NCI-H187 treated with DMSO at 0.1 percent for 48 hours (cell line): ENCODE data around the gene SUSD2.
"Not testable (repeated sequence)": the region's sequence is repeated elsewhere in the genome, so short reads cannot be mapped to it uniquely, and the experiment has no call there.

ENCODE experiments used
- DNase-seq: peaks from one replicate; lab custom pipeline; 2025; lab: John Stamatoyannopoulos, UW

SUSD2 gene, protein sequence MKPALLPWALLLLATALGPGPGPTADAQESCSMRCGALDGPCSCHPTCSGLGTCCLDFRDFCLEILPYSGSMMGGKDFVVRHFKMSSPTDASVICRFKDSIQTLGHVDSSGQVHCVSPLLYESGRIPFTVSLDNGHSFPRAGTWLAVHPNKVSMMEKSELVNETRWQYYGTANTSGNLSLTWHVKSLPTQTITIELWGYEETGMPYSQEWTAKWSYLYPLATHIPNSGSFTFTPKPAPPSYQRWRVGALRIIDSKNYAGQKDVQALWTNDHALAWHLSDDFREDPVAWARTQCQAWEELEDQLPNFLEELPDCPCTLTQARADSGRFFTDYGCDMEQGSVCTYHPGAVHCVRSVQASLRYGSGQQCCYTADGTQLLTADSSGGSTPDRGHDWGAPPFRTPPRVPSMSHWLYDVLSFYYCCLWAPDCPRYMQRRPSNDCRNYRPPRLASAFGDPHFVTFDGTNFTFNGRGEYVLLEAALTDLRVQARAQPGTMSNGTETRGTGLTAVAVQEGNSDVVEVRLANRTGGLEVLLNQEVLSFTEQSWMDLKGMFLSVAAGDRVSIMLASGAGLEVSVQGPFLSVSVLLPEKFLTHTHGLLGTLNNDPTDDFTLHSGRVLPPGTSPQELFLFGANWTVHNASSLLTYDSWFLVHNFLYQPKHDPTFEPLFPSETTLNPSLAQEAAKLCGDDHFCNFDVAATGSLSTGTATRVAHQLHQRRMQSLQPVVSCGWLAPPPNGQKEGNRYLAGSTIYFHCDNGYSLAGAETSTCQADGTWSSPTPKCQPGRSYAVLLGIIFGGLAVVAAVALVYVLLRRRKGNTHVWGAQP

DNA sequence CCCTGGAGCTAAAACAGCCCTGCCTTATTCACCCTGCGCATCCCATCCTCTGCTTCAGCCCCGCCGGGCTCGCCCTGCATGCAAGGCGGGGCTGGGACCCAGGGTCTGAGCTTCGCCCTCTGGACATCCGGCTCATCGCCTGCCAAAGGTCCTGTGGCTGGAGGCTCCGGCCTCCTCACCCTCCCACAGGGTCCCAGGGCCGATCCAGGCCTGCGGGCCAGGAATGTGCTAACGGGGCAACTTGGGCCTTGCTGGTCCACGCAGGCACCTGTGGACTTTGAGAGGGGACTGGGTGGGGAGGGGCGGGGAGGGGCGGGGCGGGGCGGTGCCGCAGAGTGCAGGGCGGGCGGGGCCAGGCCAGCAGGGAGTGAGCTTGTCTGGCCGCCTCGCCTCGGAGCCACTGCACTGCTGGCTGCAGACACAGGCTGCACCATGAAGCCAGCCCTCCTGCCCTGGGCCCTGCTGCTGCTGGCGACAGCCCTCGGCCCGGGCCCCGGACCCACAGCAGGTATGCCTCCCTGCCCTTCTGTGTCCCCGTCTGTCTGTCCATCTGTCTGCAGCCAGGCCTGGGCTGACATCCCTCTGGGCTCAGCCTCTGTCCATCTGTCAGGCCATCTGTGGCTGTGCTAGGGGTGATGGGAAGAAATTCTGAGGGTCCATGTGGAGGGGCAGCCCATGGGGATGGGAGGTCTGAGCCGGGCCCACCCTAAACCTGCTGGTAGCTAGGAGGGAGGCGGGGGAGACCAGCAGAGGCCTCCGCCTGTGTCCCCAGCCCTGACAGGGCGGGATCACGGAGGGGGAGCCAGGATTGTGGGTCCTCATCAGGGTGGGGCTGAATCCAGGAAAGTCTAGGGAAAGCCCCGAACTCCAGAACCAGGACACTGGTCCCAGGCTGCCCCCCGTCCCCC lies at the start of gene SUSD2:
Gene SUSD2, plus strand, starts transcription at position 400 of the 908 bp plus-strand sequence. Its CDS starts 33 bp downstream, at position 433.
- DNase-seq = no peak

DNA sequence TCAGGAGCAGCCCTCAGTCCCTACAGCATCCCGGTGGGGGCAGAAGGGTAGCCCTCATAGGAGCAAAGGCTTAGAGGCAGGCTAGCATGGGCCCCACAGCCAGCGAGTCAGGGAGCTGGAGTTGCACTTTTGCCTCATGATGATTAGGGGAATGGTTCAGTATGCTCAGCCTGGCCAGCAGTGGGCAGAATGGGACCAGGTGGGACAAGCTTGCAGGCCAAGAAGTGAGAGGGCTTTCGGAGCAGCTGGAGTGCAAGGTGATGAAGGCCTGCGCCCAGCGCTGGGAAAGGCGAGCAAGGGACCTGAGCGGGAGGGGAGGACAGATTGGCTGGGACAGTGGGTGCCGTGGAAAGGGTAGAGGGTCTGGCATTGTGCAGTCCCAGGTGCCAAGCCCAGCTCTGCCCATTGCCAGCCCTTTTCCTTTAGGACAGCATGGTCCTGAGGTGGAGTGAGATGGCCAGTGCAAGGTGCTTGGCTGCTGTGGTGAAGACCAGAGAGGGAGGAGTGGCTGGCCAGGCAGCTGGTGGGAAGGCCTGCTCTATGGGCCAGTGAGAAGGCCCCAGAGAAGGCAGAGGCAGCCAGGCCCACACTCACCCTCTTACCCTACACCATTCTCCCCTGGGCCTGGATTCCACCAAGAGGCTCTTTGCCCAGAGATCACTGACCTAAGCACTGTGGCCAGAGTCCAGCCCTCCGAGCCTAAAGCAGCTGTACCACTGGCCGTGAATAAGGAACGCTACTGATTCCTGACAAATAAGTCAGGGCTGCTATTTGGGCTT lies 47.9 kb upstream of the SUSD2 start:
- no peak for DNase-seq

DNA sequence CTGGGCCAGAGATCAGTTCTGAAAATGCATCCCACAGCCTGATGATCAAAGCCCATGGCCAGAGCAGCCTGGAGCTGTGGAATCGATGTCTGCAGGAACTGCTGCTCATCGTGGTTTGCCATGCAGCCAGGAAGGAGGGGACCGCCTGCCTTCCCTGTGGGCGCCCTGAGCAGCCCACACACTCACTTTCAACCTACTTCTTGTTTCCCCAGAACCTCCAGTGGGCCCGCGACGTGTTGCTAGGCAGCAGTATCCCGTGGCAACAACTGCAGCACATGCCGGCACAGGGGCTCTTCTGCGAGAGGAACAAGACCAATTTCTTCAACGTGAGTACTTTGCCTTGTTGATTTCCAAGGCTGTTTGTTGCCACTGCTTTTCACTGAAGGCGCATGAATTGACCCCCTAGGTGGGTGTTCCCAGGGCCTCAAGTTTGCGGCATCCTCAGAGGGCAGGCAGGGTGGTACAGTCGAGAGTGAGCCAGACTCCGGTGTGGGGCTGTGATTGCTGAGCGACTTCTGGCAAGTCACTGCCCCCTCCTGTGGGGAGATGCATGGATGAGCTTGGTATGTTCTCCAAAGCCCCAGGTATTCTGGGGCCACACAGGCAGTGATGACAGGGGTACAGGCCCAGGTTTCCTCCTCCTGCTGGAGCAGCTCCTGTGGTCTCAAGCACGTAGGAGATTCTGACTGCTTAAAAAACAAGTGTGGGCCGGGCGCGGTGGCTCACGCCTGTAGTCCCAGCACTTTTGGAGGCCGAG lies 47.0 kb upstream of the SUSD2 start:
- no peak for DNase-seq

DNA sequence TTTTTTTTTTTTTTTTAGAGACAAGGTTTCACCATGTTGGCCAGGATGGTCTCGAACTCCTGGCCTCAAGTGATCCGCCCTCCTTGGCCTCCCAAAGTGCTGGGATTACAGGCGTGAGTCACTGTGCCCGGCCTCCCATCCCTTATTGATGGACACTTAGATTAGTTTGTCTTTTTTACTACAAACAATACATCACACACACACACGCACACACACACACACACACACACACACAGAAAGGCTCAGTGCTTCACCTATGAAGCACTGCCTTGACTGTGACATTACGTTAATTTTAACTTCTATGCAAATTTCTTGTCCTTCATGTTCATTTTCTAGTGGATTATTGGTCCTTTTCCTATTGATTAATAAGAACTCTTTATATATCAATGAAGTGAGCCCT lies 44.8 kb upstream of the SUSD2 start:
- DNase-seq = not testable (repeated sequence)

DNA sequence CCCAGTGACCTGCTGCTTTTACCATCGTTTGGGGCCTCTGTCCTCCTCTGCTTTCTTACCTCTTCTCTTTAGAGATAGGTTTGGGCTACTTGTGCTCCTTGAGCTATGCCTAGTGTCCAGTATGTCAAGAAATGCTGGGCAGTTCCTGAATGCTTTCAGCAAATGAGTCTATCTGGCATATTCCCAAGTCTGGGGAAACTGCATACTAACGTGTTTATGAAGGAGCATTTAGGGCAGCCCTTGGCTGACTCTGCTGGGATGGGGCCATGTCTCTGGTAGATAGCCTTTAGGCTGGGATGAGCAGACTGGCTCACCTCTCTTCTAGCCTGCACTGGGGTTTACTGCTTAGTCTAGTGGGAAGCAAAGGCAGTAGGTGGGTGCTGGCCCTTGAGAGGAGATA lies 43.7 kb upstream of the SUSD2 start:
- DNase-seq = no peak

DNA sequence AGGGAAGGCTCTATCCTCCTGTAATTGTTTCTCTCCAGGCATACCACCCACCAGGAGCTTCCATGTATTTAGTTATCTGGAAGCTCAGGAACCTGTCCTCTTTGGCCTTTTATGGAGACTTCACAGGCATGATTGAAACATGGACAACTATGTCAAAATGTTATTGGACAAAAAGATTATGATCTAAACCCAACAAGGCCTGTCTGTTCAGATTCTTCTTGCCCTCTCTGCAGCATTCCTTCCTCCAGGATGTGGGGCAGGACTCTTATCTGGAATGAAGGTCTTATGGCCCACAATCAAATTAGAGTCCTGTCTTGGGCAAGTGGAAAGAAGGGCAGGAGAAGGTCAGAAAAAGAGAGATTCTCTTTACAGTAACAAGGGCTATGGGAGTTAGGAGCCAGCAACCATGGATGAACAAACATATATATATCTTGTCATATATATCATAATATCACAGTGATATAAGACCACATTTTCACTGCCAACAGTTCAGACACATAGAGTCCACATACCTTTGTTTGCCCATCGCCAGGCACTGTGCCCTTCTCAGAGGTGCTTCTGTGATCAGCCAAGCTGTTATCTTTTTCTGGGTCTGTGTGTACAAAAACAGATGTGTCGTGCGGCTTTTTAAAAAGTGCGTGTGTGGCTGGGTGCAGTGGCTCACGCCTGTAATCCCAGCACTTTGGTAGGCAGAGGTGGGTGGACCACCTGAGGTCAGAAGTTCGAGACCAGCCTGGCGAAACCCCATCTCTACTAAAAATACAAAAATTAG lies 42.5 kb upstream of the SUSD2 start:
- DNase-seq = no peak

DNA sequence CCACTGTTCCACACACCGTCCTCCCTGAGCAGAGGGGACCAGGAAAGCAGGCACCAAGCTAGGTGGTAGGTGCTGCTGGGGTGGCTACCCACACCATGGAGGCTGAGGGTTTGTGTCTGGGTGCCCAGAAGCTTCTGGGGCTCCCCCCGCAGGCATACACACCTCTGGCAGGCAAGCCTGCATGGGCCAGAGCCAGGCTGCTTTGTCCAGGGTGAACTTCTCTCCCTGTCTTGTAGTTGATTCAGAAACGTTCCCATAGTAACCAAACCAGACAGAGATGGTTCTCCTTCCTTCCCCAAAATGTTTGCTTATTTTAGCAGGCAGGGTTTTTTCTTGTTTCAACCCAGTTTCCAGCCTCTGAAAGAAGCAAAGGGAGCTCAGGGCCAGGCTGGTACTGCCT lies 40.9 kb upstream of the SUSD2 start:
- no peak for DNase-seq

DNA sequence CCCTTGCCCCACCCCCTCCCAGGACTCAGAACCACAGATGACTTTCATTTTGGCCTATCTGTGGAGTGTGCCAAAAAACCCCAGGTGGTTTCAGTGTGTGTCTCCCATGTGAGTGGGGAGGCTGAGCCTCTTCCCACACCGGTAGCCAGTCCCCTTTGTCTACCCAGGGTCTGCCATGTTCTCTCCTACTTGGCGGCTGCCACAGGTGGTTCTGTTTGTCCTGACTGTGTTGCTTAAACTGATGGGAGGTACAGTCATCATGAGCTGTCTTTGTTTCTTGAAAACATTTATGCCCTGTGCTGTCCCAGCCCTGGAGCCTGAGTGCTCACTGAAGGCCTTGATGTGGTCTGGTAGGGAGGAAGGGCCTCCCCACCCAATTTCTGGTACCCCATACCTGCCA lies 39.7 kb upstream of the SUSD2 start:
- no peak for DNase-seq

DNA sequence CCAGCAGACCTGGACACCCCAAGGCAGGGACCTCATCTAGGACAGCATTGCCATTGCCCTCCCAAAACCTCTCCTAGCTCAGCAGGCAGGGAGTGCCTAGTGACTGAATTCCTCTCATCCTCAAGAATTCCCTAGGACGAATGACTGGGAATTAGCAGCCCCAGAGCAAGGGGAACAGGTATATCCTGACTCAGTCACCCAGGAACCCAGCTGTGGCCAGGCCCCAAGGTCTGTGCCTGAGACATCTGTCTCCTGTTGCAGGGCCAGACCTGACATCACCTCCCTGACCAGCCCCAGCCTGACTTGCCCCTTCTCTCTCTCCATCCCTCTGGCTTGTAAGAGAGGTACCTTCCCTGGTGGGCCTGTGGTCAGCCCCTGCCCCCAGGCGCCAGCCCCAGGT lies 39.0 kb upstream of the SUSD2 start:
- no peak for DNase-seq

DNA sequence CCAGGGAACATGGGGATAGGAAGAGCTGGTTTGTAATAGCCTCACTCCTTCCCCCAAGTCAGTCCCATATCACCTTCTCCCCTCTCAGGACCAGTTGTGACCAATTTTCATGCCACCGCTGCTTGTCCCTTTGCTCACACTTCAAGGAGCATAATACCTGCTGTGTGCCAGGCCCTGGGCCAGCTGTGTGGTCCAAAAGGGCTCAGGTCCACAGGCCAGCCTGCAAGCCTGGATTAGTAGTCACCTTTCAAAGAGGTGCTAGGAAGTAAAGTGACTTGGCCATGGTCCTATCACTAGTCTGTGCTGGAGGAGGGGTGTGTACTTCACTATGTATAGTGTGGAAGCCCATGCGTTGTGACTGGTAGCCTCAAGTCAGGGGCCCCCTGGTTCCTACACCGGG lies 38.5 kb upstream of the SUSD2 start:
- DNase-seq = no peak

DNA sequence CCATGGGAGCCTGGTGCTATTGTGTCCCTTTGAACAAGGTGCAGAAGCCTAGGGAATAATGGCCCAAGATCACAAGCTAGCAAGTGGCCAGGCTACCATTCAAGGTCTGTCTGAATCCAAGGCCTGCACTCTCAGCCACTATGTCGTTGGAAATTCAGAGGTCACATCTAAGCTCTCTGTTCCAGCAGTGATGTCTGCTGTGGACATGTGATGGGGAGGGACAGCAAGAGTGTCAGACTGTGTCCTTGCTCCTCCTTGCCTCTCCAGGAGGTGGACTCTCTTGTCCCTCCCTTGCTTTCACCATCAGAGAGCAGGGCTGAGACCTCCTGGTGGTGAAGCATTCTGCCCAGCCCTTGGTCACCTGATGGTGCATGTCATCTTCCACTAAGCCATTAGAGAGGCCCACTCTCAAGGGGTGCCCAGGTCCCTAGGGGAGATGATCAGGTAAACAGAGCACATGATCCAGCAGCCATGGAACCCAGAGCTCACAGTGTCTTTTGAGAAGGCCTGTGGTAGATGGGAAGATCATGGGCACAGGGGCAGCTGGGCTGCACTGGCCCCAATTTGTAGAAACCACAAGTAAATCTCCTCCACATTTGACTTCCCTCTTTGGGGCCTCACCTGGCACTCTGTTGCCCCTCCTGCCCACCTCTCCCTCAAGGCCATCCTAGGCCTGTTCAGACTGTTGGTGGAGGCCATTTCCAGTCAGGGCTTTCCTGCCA lies 37.1 kb upstream of the SUSD2 start:
- no peak for DNase-seq

DNA sequence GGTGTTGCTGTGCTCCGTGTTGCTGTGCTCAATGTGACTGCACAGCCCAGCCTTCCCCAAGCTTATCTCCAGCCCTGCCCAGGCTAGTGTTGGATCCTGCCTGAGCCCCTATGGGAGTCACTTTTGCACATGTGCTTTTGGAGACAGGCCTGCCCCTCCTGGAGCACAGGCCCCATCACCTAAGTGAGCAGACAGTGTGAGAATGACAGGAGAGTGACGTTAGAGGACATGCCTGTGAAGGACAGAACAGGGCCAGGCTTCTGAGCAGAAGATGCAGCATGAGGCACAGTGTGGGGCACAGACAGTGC lies 36.6 kb upstream of the SUSD2 start:
- no peak for DNase-seq

DNA sequence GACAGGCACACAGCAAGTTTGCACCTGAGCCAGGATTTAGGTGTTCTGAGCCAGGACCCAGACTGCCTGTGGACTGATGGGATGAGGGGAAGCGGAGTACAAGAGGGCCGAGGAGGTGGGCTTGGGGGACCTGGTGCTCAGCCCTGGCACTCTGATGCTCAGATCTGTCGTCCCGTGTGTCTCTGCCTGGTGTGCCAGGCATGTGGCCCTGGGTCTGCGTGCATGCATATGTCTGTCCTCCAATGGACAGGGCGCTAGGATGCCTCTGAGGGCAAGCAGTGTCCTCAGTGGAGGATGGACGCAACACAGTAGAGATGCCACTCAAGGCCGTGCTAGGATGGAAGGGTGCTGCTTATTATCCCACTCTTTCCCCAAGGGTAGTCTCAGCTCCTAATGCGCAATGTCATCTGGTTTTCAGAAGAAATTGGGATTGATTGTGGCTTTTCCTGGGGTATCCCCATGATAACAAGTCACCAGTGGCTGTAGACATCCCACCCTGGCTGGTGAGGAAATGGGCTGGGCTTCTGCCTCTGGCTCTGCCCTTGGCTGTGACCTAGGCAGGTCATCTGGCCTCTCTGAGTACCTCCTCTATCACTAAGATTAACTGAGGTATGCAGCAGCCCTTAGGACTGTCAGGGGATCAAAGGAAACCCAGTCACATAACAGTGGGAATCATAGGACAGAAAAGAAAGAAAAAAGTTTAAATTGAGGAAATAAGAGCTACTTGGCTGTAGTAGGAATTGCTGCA lies 35.7 kb upstream of the SUSD2 start:
- DNase-seq = no peak

DNA sequence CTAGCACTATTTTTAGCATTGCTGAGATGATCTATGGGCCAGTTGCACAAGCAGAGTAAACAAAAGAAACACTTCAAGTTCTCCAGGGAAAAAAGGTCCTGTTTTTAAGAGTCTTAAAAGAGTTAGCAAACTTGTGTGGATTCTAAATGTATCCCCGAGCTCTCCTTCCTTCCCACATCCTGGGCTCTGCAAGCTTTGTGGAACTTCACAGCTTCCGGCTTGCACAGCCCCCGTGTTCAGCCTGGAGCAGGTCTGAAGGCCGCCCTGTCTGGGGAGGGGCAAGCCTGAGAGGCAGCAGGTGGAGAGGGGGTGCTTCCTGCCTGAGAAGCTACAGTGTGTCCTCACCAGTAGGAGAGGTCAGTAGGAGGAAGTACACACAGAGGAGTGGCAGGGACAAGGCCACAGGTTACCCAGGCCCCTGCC lies 35.1 kb upstream of the SUSD2 start:
- DNase-seq = no peak

DNA sequence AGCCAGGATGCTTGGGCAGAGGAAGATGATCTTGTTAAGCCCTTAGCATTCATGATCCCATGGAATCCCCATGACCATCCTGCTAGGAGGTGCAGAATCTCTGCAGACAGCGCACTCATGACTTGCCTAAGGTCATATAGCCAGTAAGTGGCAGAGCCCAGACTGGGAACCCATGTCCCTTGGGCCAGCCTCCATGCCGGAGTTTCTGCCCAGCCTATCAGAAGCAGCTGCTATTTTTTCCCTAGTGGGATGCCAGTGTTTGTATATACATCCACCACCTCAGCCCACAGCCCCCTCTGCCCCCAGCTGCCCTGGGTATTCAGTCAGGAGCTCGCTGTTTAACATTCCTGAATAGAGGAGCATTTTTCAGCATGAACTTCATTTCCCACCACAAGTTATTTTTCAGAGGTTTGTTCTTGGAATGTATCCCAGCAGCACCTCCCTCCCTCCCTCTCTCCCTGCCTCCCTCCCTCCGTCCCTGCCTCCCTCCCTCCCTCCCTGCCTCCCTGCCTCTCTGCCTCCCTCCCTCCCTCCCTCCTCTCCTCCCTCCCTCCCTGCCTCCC lies 34.4 kb upstream of the SUSD2 start:
- DNase-seq = no peak

DNA sequence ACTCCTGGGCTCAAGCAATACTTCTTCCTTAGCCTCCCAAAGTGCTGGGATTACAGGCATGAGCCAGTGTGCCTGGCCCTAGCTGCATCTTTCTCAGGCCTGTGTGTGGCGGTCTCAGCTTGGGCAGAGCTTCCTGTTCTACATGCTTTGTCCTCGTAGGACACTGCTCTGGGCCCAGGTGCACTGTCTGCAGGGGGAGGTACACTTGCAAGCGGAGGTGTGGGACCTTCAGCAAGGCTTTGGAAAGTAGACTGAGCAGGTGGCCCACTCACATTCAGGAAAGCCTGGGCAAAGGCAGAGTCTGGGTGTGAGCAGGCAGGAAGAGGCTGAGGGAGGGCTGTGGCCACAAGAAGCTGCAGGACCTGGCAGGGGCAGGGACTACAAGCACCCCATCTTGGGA lies 33.6 kb upstream of the SUSD2 start:
- DNase-seq = no peak

DNA sequence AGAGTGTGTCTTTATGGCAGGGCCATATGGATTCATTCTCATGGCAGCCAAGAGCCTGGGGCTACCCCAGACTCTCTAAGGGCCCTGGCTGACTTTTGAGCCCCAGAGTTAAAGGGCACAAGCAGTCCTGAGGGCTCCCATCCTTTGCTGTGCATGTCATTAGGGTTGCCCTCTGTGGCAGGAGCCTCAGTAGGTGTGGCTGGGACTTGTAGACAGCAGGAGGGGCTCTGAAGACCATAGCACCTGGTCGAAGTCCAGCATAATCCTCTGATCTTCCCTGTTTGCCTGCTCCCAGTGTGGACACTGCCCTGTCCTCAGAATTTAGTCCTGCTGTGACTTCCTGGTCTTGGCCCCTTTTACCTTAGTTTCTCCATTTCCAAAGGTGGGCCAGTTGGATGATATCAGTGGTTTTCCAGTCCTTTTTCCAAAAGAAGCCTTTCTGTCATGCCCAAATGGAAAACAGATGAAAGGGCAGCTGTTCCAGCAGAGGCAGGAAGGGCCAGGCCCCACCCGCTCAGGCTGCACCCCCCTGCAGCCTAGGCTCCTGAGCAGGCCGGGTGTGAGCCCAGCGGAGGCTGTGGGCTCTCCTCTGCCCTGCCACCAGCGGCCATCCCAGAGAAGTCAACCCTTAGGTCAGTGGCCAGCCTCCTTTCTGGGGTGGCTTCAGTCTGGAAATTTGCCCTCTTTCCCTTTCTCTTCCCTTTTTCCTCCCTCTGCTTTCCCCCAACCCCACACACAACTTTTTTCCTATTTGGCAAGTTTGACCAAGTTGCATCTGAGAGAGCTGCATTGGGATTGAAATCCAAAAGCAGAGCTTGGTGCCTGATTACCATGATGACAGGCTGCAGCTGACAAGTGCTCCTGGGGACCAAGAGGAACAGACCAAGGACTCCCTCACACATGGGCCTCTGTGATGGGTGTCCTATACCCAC lies 32.8 kb upstream of the SUSD2 start:
- no peak for DNase-seq
